ENCODE measurements around the gene CDH23. TPM values are rescaled to one million over a fixed set of nuclear protein-coding genes. Genes with fewer than 3 reads are reported as not detected.
A peak's percentile ranks its signal among the peaks of the same experiment; 100 is the strongest.

Gene CDH23
- polyA plus RNA-seq, 2 of the 4 experiments (the other 2 are of a cell fraction), result 1.1 to 2.3 TPM

GRCh38 chr10:71857934-71858890 is 461.5 kb downstream of the CDH23 start:
- POLR2A ChIA-PET, result no interaction called here
- CTCF ChIA-PET, result interaction anchor here (0.7 to 6.3 kb wide), 7 partner anchors 13 to 97 kb away, joined by 3 to 60 read pairs (median 3); no protein-coding TSS in a partner anchor
- DNase-seq (ENCODE audit: low read depth in 1 of 2, low spot score in 1 of 2) (no peak), ATAC-seq (no peak), FAIRE-seq (no peak)
- H3K4me3 ChIP-seq, result no peak overlapping the region
- H3K9me3 ChIP-seq, result no peaks in the 10 kb centered on the region
- TF ChIP-seq RCOR1 (IDR thresholded peaks at IDR 0.05; ENCODE audit: low read depth, low read length), result no peak
- TF ChIP-seq CHD4 (IDR thresholded peaks at IDR 0.05; ENCODE audit: borderline replicate concordance), result no peak
- no peak for TF ChIP-seq NPAS2 (CRISPR knock-in tag; IDR thresholded peaks at IDR 0.05; ENCODE audit: borderline replicate concordance)
- TF ChIP-seq EHF (CRISPR knock-in tag; IDR thresholded peaks at IDR 0.05), result no peak
- TF ChIP-seq RARB (CRISPR knock-in tag; IDR thresholded peaks at IDR 0.05), result no peak
- TF ChIP-seq EP300 (IDR thresholded peaks at IDR 0.05), result no peak
- no peak for TF ChIP-seq FOXS1 (CRISPR knock-in tag; IDR thresholded peaks at IDR 0.05)
- no peak for TF ChIP-seq HOXB13 (CRISPR knock-in tag; IDR thresholded peaks at IDR 0.05; ENCODE audit: low read depth)
- TF ChIP-seq SMC3 (IDR thresholded peaks at IDR 0.05), result no peak
- no peak for TF ChIP-seq NFE2L2 (conservative IDR thresholded peaks at IDR 0.05; ENCODE audit: low read length)
- 85% methylated on average over 11 of the region's 12 CpGs for WGBS (ENCODE audit: missing lambda C conversion rate)
- no peak overlapping the region for H3K4me2 ChIP-seq
- peaks cover 46% of the 10 kb centered on the region for H3K4me1 ChIP-seq
- H3K27ac ChIP-seq, result peak overlapping the region; percentile 91 to 93

DNA sequence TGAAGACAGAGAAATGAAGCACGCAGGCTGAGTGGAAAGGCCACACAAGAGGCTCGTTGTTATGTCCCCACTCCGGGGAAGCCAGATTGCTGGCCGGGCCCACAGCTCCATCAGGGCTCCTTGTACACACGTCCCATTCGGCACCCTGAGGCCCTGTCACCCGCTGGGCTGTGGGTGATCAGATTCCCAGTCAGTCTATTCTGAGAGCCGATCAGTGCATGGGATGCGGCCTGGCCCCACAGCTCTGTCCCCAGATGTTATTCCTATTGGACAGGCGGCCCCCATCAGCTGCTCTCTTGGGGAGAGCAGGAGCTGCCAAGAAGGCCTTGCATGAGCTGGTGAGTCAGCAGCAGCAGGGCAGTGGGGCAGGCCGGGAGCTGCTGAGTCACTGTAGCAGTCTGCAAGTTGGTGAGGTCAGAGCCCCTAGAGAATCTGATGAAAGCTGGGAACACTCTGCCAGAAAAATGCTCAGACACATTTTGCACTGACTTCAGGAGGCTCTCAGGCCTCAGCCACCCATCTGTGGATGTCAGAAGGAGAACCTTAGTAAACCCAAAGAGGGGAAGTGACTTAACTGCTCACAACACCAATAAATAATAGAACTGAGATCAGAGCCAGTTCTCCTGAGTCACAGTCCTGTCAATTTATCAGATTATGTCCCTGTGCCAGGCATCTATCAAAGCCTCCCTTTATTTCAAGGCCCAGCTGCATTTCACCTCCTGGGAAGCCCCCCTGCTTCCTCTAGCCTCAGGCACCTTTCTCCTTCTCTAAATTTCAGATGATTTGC is 463.7 kb downstream of the CDH23 start:
- H3K27ac ChIP-seq, result peak overlapping the region; percentile 91 to 93
- ATAC-seq (peak; percentile 97 to 98), FAIRE-seq (no peak), DNase-seq (ENCODE audit: low read depth in 1 of 2, low spot score in 1 of 2) (peak; percentile 95 to 99)
- no peak overlapping the region for H3K4me3 ChIP-seq
- under 1% methylated on average over 9 of the region's 11 CpGs for WGBS (ENCODE audit: missing lambda C conversion rate)
- ChIA-PET CTCF (interaction anchor here (0.7 to 6.3 kb wide), 11 partner anchors 8 to 476 kb away, joined by 3 to 60 read pairs (median 4); partner anchors contain the start of gene PSAP), POLR2A (interaction anchor here (1.0 to 3.2 kb wide), 7 partner anchors 10 to 93 kb away, joined by 3 to 89 read pairs (median 10); partner anchors contain the start of gene PSAP)
- H3K9me3 ChIP-seq, result no peaks in the 10 kb centered on the region
- H3K4me1 ChIP-seq, result peaks cover 66% of the 10 kb centered on the region
- peak overlapping the region; percentile 80 for H3K4me2 ChIP-seq
- peak; percentile 24; the same call in 1 of the 2 replicates for TF ChIP-seq HEYL (CRISPR knock-in tag; IDR thresholded peaks at IDR 0.05)
- no peak for TF ChIP-seq CHD2 (IDR thresholded peaks at IDR 0.05; ENCODE audit: low read length, partially characterized antibody)
- peak; percentile 100 for TF ChIP-seq MAFK (IDR thresholded peaks at IDR 0.05; ENCODE audit: partially characterized antibody)
- peak; percentile 92 for TF ChIP-seq FOSL2 (IDR thresholded peaks at IDR 0.05)
- peak; percentile 99 for TF ChIP-seq FOSL2 (CRISPR knock-in tag; IDR thresholded peaks at IDR 0.05)
- no peak for TF ChIP-seq MYC (IDR thresholded peaks at IDR 0.05; ENCODE audit: borderline replicate concordance, low read length)
- no peak for TF ChIP-seq ZC3H11A (IDR thresholded peaks at IDR 0.05)
- TF ChIP-seq CBX8 (IDR thresholded peaks at IDR 0.05), result no peak
- TF ChIP-seq HDAC2 (IDR thresholded peaks at IDR 0.05), result no peak
- TF ChIP-seq SMC3 (IDR thresholded peaks at IDR 0.05), result peak; percentile 34; the same call in 1 of the 3 replicates
- TF ChIP-seq, protein P1, sequence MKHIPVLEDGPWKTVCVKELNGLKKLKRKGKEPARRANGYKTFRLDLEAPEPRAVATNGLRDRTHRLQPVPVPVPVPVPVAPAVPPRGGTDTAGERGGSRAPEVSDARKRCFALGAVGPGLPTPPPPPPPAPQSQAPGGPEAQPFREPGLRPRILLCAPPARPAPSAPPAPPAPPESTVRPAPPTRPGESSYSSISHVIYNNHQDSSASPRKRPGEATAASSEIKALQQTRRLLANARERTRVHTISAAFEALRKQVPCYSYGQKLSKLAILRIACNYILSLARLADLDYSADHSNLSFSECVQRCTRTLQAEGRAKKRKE (CRISPR knock-in tag; IDR thresholded peaks at IDR 0.05; ENCODE audit: low read depth), result peak; percentile 52; the same call in 1 of the 2 replicates
- no peak for TF ChIP-seq FOXS1 (CRISPR knock-in tag; IDR thresholded peaks at IDR 0.05)
- TF ChIP-seq FOSB (CRISPR knock-in tag; IDR thresholded peaks at IDR 0.05), result no peak
- TF ChIP-seq ZFP36 (IDR thresholded peaks at IDR 0.05; ENCODE audit: borderline replicate concordance, partially characterized antibody), result no peak
- no peak for TF ChIP-seq CHD4 (IDR thresholded peaks at IDR 0.05; ENCODE audit: borderline replicate concordance)
- TF ChIP-seq, protein P2, sequence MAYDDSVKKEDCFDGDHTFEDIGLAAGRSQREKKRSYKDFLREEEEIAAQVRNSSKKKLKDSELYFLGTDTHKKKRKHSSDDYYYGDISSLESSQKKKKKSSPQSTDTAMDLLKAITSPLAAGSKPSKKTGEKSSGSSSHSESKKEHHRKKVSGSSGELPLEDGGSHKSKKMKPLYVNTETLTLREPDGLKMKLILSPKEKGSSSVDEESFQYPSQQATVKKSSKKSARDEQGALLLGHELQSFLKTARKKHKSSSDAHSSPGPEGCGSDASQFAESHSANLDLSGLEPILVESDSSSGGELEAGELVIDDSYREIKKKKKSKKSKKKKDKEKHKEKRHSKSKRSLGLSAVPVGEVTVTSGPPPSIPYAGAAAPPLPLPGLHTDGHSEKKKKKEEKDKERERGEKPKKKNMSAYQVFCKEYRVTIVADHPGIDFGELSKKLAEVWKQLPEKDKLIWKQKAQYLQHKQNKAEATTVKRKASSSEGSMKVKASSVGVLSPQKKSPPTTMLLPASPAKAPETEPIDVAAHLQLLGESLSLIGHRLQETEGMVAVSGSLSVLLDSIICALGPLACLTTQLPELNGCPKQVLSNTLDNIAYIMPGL (CRISPR knock-in tag; IDR thresholded peaks at IDR 0.05; ENCODE audit: borderline replicate concordance), result no peak
- TF ChIP-seq ZNF302 (CRISPR knock-in tag; IDR thresholded peaks at IDR 0.05), result 0 out of 2 replicates have a peak, but pooled peaks have one; percentile 9
- TF ChIP-seq JUNB (IDR thresholded peaks at IDR 0.05), result peak; percentile 94
- peak; percentile 52; the same call in 1 of the 2 replicates for TF ChIP-seq HOXB5 (CRISPR knock-in tag; IDR thresholded peaks at IDR 0.05)
- TF ChIP-seq RCOR1 (IDR thresholded peaks at IDR 0.05; ENCODE audit: low read depth, low read length), result no peak
- TF ChIP-seq JUN (IDR thresholded peaks at IDR 0.05), result peak; percentile 87 to 94; a peak in 4 of 5 replicates
- peak; percentile 34; the same call in 1 of the 2 replicates for TF ChIP-seq ZSCAN20 (CRISPR knock-in tag; IDR thresholded peaks at IDR 0.05)
- TF ChIP-seq, protein P3, sequence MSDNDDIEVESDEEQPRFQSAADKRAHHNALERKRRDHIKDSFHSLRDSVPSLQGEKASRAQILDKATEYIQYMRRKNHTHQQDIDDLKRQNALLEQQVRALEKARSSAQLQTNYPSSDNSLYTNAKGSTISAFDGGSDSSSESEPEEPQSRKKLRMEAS (IDR thresholded peaks at IDR 0.05), result peak; percentile 89
- no peak for TF ChIP-seq CTCF (IDR thresholded peaks at IDR 0.05)
- TF ChIP-seq POLR2A (IDR thresholded peaks at IDR 0.05; ENCODE audit: low read length), result no peak; the same call in 1 of the 2 replicates
- no peak for TF ChIP-seq NPAS2 (CRISPR knock-in tag; IDR thresholded peaks at IDR 0.05; ENCODE audit: borderline replicate concordance)
- no peak for TF ChIP-seq KDM1A (IDR thresholded peaks at IDR 0.05; ENCODE audit: low read depth)

Data from A549 (cell line).